ENCODE data around the gene PPP4R1. TPM values are rescaled to one million over a fixed set of nuclear protein-coding genes. Genes with fewer than 3 reads are reported as not detected.

Gene PPP4R1
- total RNA-seq, 4 donors from 2014 or later = 61.7 to 96.0 (median 79.2) TPM

- TF ChIP-seq CTCF (IDR thresholded peaks at IDR 0.05; ENCODE audit: low read depth) = no peak
Measured at GRCh38 chr18:9520666-9521065, 93.7 kb downstream of the PPP4R1 start.

GRCh38 chr18:9519399-9519798 lies 95.0 kb downstream of the PPP4R1 start:
- TF ChIP-seq CTCF (IDR thresholded peaks at IDR 0.05; ENCODE audit: low read depth) = no peak

DNA sequence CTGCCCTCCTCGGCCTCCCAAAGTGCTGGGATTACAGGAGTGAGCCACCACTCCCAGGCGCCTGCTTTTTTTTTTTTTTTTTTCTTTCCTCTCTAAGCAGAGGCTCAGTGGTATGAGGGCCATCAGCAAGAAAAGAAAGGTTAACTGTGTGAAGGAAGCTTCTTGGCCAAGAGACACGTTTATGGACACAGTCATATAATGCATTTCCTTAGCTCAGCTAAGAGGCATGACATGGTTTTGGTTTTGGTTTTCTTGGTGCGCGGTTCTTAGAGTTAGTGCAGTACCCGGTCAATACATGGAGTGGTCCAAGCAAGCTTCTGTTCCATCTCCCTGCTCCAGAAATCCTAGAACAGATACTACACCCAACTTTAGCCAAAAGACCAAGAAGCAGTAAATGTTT lies 96.5 kb downstream of the PPP4R1 start:
- no peak for TF ChIP-seq CTCF (IDR thresholded peaks at IDR 0.05; ENCODE audit: low read depth)

DNA sequence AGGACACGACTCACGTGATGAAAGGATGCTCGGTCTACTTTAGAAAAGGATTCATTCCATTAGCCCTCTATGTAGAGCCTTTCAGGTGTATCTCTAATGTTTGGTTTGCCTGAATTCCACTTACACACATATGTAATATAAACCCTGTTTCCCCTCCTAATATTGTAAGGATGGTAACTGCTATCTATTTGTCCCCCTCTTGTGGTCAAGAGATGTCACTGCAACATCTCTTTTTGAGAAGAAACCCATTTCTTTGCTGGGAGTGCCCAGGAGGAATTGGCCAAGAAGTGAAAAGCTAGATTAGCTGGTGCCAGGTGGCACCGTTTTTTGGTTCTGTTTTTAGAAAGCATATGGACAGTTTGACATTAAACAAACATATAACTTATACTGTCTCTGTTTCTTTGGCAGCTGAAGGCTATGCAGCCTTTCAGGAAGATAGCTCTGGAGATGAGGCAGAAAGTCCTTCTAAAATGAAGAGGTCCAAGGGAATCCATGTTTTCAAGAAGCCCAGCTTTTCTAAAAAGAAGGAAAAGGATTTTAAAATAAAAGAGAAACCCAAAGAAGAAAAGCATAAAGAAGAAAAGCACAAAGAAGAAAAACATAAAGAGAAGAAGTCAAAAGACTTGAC lies 97.8 kb downstream of the PPP4R1 start:
- no peak for TF ChIP-seq CTCF (IDR thresholded peaks at IDR 0.05; ENCODE audit: low read depth)

DNA sequence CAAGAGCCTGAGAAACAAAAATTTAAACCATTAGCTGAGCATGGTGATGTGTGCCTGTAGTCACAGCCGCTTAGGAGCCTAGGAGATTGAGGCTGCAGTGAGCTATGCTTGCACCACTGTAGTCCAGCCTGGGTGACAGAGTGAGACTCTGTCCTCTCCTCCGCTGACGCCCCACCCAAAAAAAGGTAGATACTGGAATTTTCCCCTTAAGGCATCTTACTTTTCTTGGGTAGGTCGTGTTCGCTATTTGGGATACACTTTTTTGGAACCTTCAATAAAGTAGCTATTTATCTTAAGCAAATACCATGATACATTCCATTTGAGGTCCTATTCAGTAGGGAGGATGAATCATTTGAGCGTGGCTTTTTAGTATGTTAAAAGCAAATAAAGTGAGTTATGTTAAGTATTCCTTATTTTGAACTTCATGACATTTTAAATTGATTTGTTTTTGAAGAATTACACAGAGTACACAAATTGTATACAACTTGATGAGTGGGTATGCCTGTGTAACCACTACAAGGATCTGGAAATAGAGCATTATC lies 100.3 kb downstream of the PPP4R1 start:
- no peak for TF ChIP-seq CTCF (IDR thresholded peaks at IDR 0.05; ENCODE audit: low read depth)

DNA sequence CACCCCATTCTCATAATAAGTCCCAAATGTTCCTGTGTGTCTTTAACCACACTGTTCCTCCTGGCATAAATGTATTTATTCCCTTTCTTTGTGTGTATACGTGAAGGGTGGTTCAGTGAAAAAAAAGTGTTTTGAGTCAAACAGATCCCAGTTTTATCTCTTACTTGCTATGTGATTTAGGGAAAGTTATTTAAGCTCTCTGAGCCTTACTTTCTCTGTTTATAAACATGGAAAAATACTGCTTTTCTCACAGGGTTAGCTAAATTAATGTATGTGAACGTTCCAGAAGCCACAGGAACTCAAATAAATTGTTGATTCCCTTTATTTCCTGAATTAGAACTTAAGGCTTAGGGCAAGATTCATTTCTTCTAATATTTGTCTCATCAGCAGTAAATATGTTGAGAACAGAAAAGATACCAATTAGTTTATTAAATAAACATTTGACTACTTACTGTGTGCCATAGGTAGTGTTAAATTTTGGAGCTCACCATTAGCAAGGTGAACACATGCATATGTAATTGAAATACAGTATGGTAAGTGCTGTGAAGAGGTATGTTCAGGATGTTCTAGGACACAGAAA lies 105.8 kb downstream of the PPP4R1 start:
- no peak for TF ChIP-seq CTCF (IDR thresholded peaks at IDR 0.05; ENCODE audit: low read depth)

- no peak for TF ChIP-seq CTCF (IDR thresholded peaks at IDR 0.05; ENCODE audit: low read depth)
Measured at GRCh38 chr18:9507565-9508088, 106.7 kb downstream of the PPP4R1 start.

Measured in subcutaneous adipose tissue (tissue), 4 donors.